Trophoblast cell (in vitro differentiated cells and primary cell): ENCODE measurements around the gene PDZD11.
"Not testable (repeated sequence)": the region's sequence is repeated elsewhere in the genome, so short reads cannot be mapped to it uniquely, and the experiment has no call there.

ENCODE experiments used
- DNase-seq, 2 donors: peaks; one replicate each; pipeline ENCODE4 v3.0.0-alpha.2; 2016
- H2AFZ ChIP-seq: 2 replicates; pipeline ENCODE4 v1.6.1; 2013; ENCODE audit warnings: low read length, moderate library complexity, mild to moderate bottlenecking; ENCODE audit not compliant: insufficient read depth, poor library complexity
- H2AK5ac ChIP-seq: 2 replicates; pipeline ENCODE4 v1.6.1; 2013; ENCODE audit warnings: mild to moderate bottlenecking, low read length
- H2BK120ac ChIP-seq: 2 replicates; pipeline ENCODE4 v1.6.1; 2013; ENCODE audit warnings: low read length, mild to moderate bottlenecking, moderate library complexity; ENCODE audit not compliant: insufficient read depth, poor library complexity
- H2BK12ac ChIP-seq: 2 replicates; pipeline ENCODE4 v1.6.1; 2013; ENCODE audit warnings: mild to moderate bottlenecking, low read length, moderate library complexity
- H2BK5ac ChIP-seq: 2 replicates; pipeline ENCODE4 v1.6.1; 2013; ENCODE audit warnings: low read length, low read depth, moderate library complexity, mild to moderate bottlenecking; ENCODE audit not compliant: poor library complexity
- H3K14ac ChIP-seq: 2 replicates; pipeline ENCODE4 v1.6.1; 2013; ENCODE audit warnings: mild to moderate bottlenecking, low read length
- H3K18ac ChIP-seq: 2 replicates; pipeline ENCODE4 v1.6.1; 2013; ENCODE audit warnings: mild to moderate bottlenecking, low read length
- H3K23ac ChIP-seq: 2 replicates; pipeline ENCODE4 v1.6.1; 2013; ENCODE audit warnings: low read length
- H3K27ac ChIP-seq: 2 replicates; pipeline ENCODE4 v1.5.1; 2013; ENCODE audit warnings: low read depth, mild to moderate bottlenecking, inconsistent platforms, low read length, moderate library complexity
- H3K27me3 ChIP-seq: 2 replicates; pipeline ENCODE4 v1.6.1; 2013; ENCODE audit warnings: inconsistent platforms, mild to moderate bottlenecking, low read length, moderate library complexity; ENCODE audit not compliant: insufficient read depth
- H3K36me3 ChIP-seq, 2 experiments: 1 replicate in 1 of 2; 2 replicates in 1 of 2; pipeline ENCODE4 v1.6.1; 2013; ENCODE audit warnings: low read length in 2 of 2, mild to moderate bottlenecking in 2 of 2, moderate library complexity in 1 of 2; ENCODE audit not compliant: insufficient read depth in 2 of 2, control insufficient read depth in 1 of 2
- H3K4ac ChIP-seq: 2 replicates; pipeline ENCODE4 v1.6.1; 2013; ENCODE audit warnings: low read depth, mild to moderate bottlenecking, low read length, moderate library complexity
- H3K4me1 ChIP-seq, 2 experiments: 1 replicate in 1 of 2; 2 replicates in 1 of 2; pipeline ENCODE4 v1.6.1; 2013; ENCODE audit warnings: low read length in 2 of 2, mild to moderate bottlenecking in 2 of 2, moderate library complexity in 1 of 2; ENCODE audit not compliant: insufficient read depth in 2 of 2, control insufficient read depth in 1 of 2
- H3K4me2 ChIP-seq: 2 replicates; pipeline ENCODE4 v1.6.1; 2013; ENCODE audit warnings: inconsistent platforms, mild to moderate bottlenecking, low read length, moderate library complexity
- H3K4me3 ChIP-seq: 2 replicates; pipeline ENCODE4 v1.5.1; 2013; ENCODE audit warnings: mild to moderate bottlenecking, low read depth, low read length, inconsistent platforms
- H3K79me1 ChIP-seq: one replicate; pipeline ENCODE4 v1.6.1; 2013; ENCODE audit warnings: low read length
- H3K79me2 ChIP-seq: 2 replicates; pipeline ENCODE4 v1.6.1; 2013; ENCODE audit warnings: low read length, mild to moderate bottlenecking; ENCODE audit not compliant: control insufficient read depth, insufficient read depth, poor library complexity
- H3K9ac ChIP-seq: 2 replicates; pipeline ENCODE4 v1.6.1; 2013; ENCODE audit warnings: mild to moderate bottlenecking, low read length
- H3K9me3 ChIP-seq: 2 replicates; pipeline ENCODE4 v1.6.1; 2013; ENCODE audit warnings: low read depth, mild to moderate bottlenecking, control low read depth, inconsistent platforms, low read length; ENCODE audit not compliant: insufficient read depth
- H4K12ac ChIP-seq: 2 replicates; pipeline ENCODE4 v1.6.1; 2013; ENCODE audit warnings: low read depth, mild to moderate bottlenecking, low read length, moderate library complexity
- H4K8ac ChIP-seq: 2 replicates; pipeline ENCODE4 v1.6.1; 2013; ENCODE audit warnings: low read depth, mild to moderate bottlenecking, low read length, moderate library complexity
- H4K91ac ChIP-seq: one replicate; pipeline ENCODE4 v1.6.1; 2013; ENCODE audit warnings: low read depth, mild to moderate bottlenecking, low read length, moderate library complexity
- WGBS: extraction: QIAGEN DNeasy Blood & Tissue Kit; methylation state at CpG from one replicate; pipeline ENCODE4 v1.1.7; 2013; ENCODE audit warnings: missing lambda C conversion rate; ENCODE audit not compliant: insufficient read length, insufficient coverage; ENCODE audit errors: extremely low coverage; 5-methylcytosine and 5-hydroxymethylcytosine counted together

The PDZD11 gene

GRCh38 chrX:70244881-70245280 is 44.8 kb downstream of the PDZD11 start:
- no peak overlapping the region for H3K4me3 ChIP-seq
- no peaks in the 10 kb centered on the region for H3K79me2 ChIP-seq
- no peak for DNase-seq
- no peak overlapping the region for H4K12ac ChIP-seq
- WGBS = no CpG with 5 or more reads among the region's 6 CpGs
- H4K8ac ChIP-seq = no peak overlapping the region
- H3K9me3 ChIP-seq = no peaks in the 10 kb centered on the region
- H2AK5ac ChIP-seq = no peak overlapping the region
- H3K23ac ChIP-seq = no peak overlapping the region
- H3K4ac ChIP-seq = no peak overlapping the region
- no peak overlapping the region for H3K9ac ChIP-seq
- H3K27me3 ChIP-seq = no peaks in the 10 kb centered on the region
- no peaks in the 10 kb centered on the region for H3K36me3 ChIP-seq
- no peak overlapping the region for H3K18ac ChIP-seq
- no peak overlapping the region for H2BK5ac ChIP-seq
- no peak overlapping the region for H4K91ac ChIP-seq
- H3K4me1 ChIP-seq = no peaks in the 10 kb centered on the region
- H2BK12ac ChIP-seq = no peak overlapping the region
- H3K4me2 ChIP-seq = no peak overlapping the region
- no peak overlapping the region for H2BK120ac ChIP-seq
- H3K27ac ChIP-seq = no peak overlapping the region
- no peaks in the 10 kb centered on the region for H3K79me1 ChIP-seq
- no peak overlapping the region for H3K14ac ChIP-seq
- no peak overlapping the region for H2AFZ ChIP-seq

GRCh38 chrX:70243601-70244000 is 46.1 kb downstream of the PDZD11 start:
- no CpG with 5 or more reads among the region's 5 CpGs for WGBS
- H3K79me2 ChIP-seq, H3K27me3 ChIP-seq, H2AFZ ChIP-seq, H3K79me1 ChIP-seq, H3K4me2 ChIP-seq, H3K36me3 ChIP-seq, H4K8ac ChIP-seq, H4K91ac ChIP-seq, H2BK12ac ChIP-seq, H2BK5ac ChIP-seq, H3K4me3 ChIP-seq, H3K9me3 ChIP-seq, H3K4ac ChIP-seq, H3K4me1 ChIP-seq, H2AK5ac ChIP-seq, H4K12ac ChIP-seq, H3K14ac ChIP-seq, H2BK120ac ChIP-seq, DNase-seq, H3K23ac ChIP-seq, H3K9ac ChIP-seq, H3K18ac ChIP-seq, H3K27ac ChIP-seq: not testable (repeated sequence)

GRCh38 chrX:70241501-70241900 is 48.2 kb downstream of the PDZD11 start:
- Histone ChIP-seq H3K9ac (no peak overlapping the region), H4K8ac (no peak overlapping the region), H3K4ac (no peak overlapping the region), H3K79me2 (no peaks in the 10 kb centered on the region), H3K36me3 (no peaks in the 10 kb centered on the region), H3K9me3 (no peaks in the 10 kb centered on the region), H3K4me2 (no peak overlapping the region), H2AK5ac (no peak overlapping the region), H3K79me1 (no peaks in the 10 kb centered on the region), H2BK12ac (no peak overlapping the region), H3K18ac (no peak overlapping the region), H3K14ac (no peak overlapping the region), H3K27ac (no peak overlapping the region), H3K4me1 (no peaks in the 10 kb centered on the region), H3K4me3 (no peak overlapping the region), H2BK120ac (no peak overlapping the region), H4K12ac (no peak overlapping the region), H2AFZ (no peak overlapping the region), H3K23ac (no peak overlapping the region), H4K91ac (no peak overlapping the region), H2BK5ac (no peak overlapping the region), H3K27me3 (no peaks in the 10 kb centered on the region)
- no CpG with 5 or more reads among the region's 2 CpGs for WGBS
- DNase-seq = no peak

- no peak overlapping the region for H2AK5ac ChIP-seq
- H4K8ac ChIP-seq = no peak overlapping the region
- DNase-seq = no peak
- no peak overlapping the region for H3K27ac ChIP-seq
- no peaks in the 10 kb centered on the region for H3K79me1 ChIP-seq
- H4K91ac ChIP-seq = no peak overlapping the region
- no peaks in the 10 kb centered on the region for H3K4me1 ChIP-seq
- H3K4ac ChIP-seq = no peak overlapping the region
- no peak overlapping the region for H3K4me2 ChIP-seq
- H2AFZ ChIP-seq = no peak overlapping the region
- no peak overlapping the region for H2BK120ac ChIP-seq
- H3K27me3 ChIP-seq = no peaks in the 10 kb centered on the region
- no peak overlapping the region for H2BK12ac ChIP-seq
- no peak overlapping the region for H3K4me3 ChIP-seq
- H3K9me3 ChIP-seq = no peaks in the 10 kb centered on the region
- no peaks in the 10 kb centered on the region for H3K79me2 ChIP-seq
- H3K36me3 ChIP-seq = no peaks in the 10 kb centered on the region
- H3K18ac ChIP-seq = no peak overlapping the region
- H3K23ac ChIP-seq = no peak overlapping the region
- no peak overlapping the region for H2BK5ac ChIP-seq
- no CpG with 5 or more reads among the region's 1 CpG for WGBS
- no peak overlapping the region for H4K12ac ChIP-seq
- no peak overlapping the region for H3K9ac ChIP-seq
- no peak overlapping the region for H3K14ac ChIP-seq
These were observed 49.0 kb downstream of the PDZD11 start for GRCh38 chrX:70240751-70241150.
